ENCODE results near the gene PARD6G.

The PARD6G gene

GRCh38 chr18:80192653-80193385, 54.5 kb downstream of the PARD6G start:
- no peak overlapping the region for H3K4me3 ChIP-seq (ENCODE audit: low read depth, low read length)
- no peak for TF ChIP-seq CTCF (IDR thresholded peaks at IDR 0.05; ENCODE audit: low read depth, low read length)

GRCh38 chr18:80191907-80192652, 55.2 kb downstream of the PARD6G start:
- TF ChIP-seq CTCF (IDR thresholded peaks at IDR 0.05; ENCODE audit: low read depth, low read length): no peak
- no peak overlapping the region for H3K4me3 ChIP-seq (ENCODE audit: low read depth, low read length)

GRCh38 chr18:80191264-80191663, 56.0 kb downstream of the PARD6G start:
- H3K4me3 ChIP-seq (ENCODE audit: low read depth, low read length): no peak overlapping the region

GRCh38 chr18:80190311-80190710, 57.0 kb downstream of the PARD6G start:
- no peak overlapping the region for H3K4me3 ChIP-seq (ENCODE audit: low read depth, low read length)
- TF ChIP-seq CTCF (IDR thresholded peaks at IDR 0.05; ENCODE audit: low read depth, low read length): no peak

More at GRCh38 chr18:80191264-80191663, 56.0 kb downstream of the PARD6G start:
- no peak for TF ChIP-seq CTCF (IDR thresholded peaks at IDR 0.05; ENCODE audit: low read depth, low read length)

- no peak overlapping the region for H3K4me3 ChIP-seq (ENCODE audit: low read depth, low read length)
- no peak for TF ChIP-seq CTCF (IDR thresholded peaks at IDR 0.05; ENCODE audit: low read depth, low read length)
These were observed 57.8 kb downstream of the PARD6G start for GRCh38 chr18:80189531-80189865.

GRCh38 chr18:80188643-80189530, 58.4 kb downstream of the PARD6G start:
- no peak overlapping the region for H3K4me3 ChIP-seq (ENCODE audit: low read depth, low read length)
- no peak for TF ChIP-seq CTCF (IDR thresholded peaks at IDR 0.05; ENCODE audit: low read depth, low read length)
